AG09319 (cell line): ENCODE data around the gene OTOP2.
"Not testable (repeated sequence)": the region's sequence is repeated elsewhere in the genome, so short reads cannot be mapped to it uniquely, and the experiment has no call there.

Experiments used
- DNase-seq: peaks from one replicate; pipeline ENCODE4 v3.0.0-alpha.2; 2010; ENCODE audit warnings: low read depth; ENCODE audit errors: extremely low read depth
- TF ChIP-seq, protein P1 (sequence below): IDR thresholded peaks from 2 replicates; pipeline ENCODE4 v1.5.1; 2011; ENCODE audit warnings: low read depth, mild to moderate bottlenecking, inconsistent platforms, low read length, moderate library complexity

Gene OTOP2

GRCh38 chr17:74964246-74964761 lies 40.2 kb downstream of the OTOP2 start:
- TF ChIP-seq, protein P1, sequence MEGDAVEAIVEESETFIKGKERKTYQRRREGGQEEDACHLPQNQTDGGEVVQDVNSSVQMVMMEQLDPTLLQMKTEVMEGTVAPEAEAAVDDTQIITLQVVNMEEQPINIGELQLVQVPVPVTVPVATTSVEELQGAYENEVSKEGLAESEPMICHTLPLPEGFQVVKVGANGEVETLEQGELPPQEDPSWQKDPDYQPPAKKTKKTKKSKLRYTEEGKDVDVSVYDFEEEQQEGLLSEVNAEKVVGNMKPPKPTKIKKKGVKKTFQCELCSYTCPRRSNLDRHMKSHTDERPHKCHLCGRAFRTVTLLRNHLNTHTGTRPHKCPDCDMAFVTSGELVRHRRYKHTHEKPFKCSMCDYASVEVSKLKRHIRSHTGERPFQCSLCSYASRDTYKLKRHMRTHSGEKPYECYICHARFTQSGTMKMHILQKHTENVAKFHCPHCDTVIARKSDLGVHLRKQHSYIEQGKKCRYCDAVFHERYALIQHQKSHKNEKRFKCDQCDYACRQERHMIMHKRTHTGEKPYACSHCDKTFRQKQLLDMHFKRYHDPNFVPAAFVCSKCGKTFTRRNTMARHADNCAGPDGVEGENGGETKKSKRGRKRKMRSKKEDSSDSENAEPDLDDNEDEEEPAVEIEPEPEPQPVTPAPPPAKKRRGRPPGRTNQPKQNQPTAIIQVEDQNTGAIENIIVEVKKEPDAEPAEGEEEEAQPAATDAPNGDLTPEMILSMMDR: no peak
- no peak for DNase-seq

- TF ChIP-seq, protein P1: no peak
- no peak for DNase-seq
Observed at GRCh38 chr17:74964988-74965622, 41.0 kb downstream of the OTOP2 start.

DNA sequence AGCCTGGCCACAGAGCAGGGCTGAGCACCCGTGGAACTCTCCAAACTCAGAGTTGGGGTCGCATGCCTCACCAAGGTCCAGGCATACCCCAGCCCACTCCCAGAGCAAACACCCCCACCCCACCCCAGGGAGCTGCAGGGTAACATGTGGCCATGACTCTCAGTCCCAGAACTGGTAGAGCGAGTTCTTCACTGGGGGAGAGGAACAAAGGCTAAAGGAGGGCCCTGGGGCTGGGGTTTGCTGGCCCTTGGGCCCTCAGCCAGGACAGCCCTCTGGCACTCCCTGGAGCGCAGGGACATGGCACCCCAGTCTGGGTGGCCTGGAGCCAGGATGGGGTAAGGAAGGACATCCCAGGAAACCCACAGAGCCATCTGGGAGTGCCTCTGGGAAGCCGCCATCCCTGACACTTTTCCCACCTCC lies 44.3 kb downstream of the OTOP2 start:
- TF ChIP-seq, protein P1: no peak

DNA sequence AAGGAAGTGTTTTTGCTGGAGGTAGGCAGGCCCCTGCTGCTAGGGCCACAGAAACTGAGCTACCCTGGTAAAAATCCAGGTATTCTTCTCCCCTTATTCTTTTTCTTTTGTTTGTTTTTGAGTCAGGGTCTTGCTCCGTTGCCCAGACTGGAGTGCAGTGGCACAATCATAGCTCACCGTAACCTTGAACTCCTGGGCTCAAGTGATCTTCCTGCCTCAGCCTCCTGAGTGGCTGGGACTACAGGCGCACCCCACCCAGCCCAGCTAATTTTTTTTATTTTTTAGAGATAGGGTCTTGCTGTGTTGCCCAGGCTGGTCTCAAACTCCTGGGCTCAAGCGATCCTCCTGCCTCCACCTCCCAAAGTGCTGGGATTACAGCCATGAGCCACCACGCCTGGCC lies 45.4 kb downstream of the OTOP2 start:
- not testable (repeated sequence) for DNase-seq

More for the DNA sequence above, 44.3 kb downstream of the OTOP2 start:
- DNase-seq: no peak

GRCh38 chr17:74970395-74970794 lies 46.3 kb downstream of the OTOP2 start:
- DNase-seq: no peak
- TF ChIP-seq, protein P1: no peak

DNA sequence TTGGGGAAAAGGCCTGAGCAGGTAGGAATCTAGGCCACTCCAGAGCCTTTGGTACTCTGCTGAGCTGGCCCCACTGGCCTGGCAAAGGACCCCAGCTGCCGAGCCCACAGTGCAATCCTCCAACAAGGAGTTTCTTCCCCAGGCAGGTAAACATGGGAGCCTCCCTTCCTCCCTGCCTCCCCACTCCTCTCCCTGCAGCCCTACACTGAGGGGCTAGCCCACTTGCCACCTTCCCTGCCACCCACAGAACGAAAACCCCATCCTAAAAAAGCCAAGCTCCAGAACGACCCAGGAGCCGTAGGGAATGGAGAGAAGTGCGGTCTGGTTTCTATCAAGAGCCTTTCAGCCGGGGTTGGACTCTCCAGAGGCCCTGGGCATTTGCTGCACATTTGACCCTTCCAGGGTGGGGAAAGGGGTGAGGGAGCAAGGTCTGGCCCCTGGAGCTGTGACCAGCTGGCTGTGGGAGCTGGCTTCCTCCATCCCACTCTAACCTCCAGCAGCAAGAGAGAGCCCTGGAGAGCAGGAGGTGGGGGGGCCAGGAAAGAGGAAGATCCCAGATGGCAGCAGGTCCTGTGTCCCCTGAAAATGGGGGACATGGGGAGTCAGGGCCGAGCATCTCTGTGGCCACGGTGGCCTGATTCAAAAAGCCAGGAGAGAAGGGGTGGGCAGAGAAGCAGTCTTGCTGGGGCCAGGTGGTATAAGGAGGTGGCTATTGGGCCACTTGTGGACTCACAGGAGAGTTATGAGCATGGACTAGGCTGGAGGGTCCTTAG lies 47.2 kb downstream of the OTOP2 start:
- TF ChIP-seq, protein P1: no peak
- no peak for DNase-seq

DNA sequence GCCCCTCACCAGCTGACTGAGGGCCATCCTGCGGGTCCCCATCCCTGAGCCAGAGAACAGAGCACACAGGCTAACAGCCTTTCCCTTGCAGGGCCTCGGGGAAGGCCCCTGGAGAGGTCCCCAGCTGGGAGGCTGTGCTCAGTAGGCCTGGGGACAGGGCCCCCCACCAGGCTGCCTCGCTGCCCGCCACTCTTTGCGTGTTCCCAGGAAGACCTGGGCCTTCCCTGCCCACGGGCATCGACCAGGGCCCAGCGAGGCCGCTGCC lies 47.7 kb downstream of the OTOP2 start:
- TF ChIP-seq, protein P1: no peak
- no peak for DNase-seq
